ENCODE data around the gene PHF8.

PHF8 gene

DNA sequence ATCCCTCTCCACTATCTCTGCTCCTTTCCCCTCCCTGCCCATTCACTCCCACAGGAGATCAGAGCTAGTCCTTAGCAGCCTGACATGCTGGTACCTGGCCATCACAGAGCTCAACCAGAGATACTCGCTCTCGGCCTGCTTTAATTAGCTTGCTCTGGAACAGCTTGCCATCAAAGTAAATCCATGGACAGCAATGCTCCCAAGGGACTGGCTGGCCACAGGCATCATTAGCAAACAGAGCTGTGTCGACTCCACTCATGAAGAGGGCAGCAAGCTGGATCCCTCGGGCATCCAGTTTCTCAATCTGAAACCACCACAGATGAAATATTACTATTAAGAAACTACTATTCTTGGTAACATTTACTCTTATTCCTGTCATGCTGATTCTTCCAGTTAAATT, 43.4 kb upstream of the PHF8 start:
- Histone ChIP-seq H3K27ac (no peak overlapping the region), H3K4me1 (no peaks in the 10 kb centered on the region), H3K9me3 (no peaks in the 10 kb centered on the region), H3K36me3 (peaks cover 0 to 31% (median 0%) of the 10 kb centered on the region in 3 donors), H3K27me3 (no peaks in the 10 kb centered on the region), H3K4me3 (no peak overlapping the region)
- no peak for DNase-seq
- TF ChIP-seq, protein P1, sequence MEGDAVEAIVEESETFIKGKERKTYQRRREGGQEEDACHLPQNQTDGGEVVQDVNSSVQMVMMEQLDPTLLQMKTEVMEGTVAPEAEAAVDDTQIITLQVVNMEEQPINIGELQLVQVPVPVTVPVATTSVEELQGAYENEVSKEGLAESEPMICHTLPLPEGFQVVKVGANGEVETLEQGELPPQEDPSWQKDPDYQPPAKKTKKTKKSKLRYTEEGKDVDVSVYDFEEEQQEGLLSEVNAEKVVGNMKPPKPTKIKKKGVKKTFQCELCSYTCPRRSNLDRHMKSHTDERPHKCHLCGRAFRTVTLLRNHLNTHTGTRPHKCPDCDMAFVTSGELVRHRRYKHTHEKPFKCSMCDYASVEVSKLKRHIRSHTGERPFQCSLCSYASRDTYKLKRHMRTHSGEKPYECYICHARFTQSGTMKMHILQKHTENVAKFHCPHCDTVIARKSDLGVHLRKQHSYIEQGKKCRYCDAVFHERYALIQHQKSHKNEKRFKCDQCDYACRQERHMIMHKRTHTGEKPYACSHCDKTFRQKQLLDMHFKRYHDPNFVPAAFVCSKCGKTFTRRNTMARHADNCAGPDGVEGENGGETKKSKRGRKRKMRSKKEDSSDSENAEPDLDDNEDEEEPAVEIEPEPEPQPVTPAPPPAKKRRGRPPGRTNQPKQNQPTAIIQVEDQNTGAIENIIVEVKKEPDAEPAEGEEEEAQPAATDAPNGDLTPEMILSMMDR (IDR thresholded peaks at IDR 0.05) = no peak
- intact Hi-C loops (cut with DNase I; ENCODE audit: low total_unique reads) = no loop called here

DNA sequence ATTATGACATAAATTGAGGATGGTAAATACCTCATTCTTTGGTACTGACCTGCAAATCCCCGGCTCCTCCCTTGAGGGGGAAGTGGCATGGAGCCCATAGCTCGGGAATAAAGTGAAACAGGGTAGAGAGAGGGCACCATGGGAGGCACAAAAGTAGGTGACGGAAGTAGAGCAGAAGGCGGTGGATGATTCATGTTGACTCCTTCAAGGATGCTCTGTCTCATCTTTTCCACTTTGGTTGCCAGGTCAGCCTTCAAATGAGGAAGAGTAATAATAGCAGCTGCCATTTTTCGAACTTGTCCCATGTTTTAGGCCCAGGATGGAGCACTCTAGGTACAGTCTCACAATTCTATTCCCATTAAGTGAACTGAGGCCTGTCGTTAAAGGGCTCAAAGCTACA, 41.4 kb upstream of the PHF8 start:
- no peak for DNase-seq
- H3K4me3 ChIP-seq = no peak overlapping the region
- H3K4me1 ChIP-seq = no peaks in the 10 kb centered on the region
- no peak overlapping the region for H3K27ac ChIP-seq
- no peaks in the 10 kb centered on the region for H3K27me3 ChIP-seq
- no peaks in the 10 kb centered on the region for H3K9me3 ChIP-seq
- intact Hi-C loops (cut with DNase I; ENCODE audit: low total_unique reads) = no loop called here
- H3K36me3 ChIP-seq = peaks cover 0 to 33% (median 0%) of the 10 kb centered on the region in 3 donors
- TF ChIP-seq, protein P1 (IDR thresholded peaks at IDR 0.05) = no peak

DNA sequence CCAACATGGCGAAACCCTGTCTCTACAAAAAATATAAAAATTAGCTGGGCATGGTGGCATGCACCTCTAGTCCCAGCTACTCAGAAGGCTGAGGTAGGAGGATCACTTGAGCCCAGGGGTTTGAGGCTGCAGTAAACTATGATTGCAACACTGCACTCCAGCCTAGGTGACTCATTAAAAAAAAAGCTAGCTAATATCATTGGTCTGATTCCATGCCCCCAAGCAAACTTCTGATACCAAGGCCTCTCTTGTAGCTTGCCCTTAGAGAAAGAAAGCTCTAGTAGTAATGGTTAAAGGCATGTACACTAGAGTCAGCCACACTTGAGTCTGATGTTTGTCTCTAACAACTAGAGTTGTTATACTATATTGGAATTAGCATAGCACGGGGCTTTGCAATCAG, 32.6 kb upstream of the PHF8 start:
- H3K4me1 ChIP-seq = no peaks in the 10 kb centered on the region
- TF ChIP-seq, protein P1 (IDR thresholded peaks at IDR 0.05) = no peak
- no peaks in the 10 kb centered on the region for H3K27me3 ChIP-seq
- H3K27ac ChIP-seq = no peak overlapping the region
- intact Hi-C loops (cut with DNase I; ENCODE audit: low total_unique reads) = no loop called here
- H3K4me3 ChIP-seq = no peak overlapping the region
- no peak for DNase-seq
- H3K9me3 ChIP-seq = no peaks in the 10 kb centered on the region
- H3K36me3 ChIP-seq = peaks cover 0 to 31% (median 3%) of the 10 kb centered on the region in 3 donors

DNA sequence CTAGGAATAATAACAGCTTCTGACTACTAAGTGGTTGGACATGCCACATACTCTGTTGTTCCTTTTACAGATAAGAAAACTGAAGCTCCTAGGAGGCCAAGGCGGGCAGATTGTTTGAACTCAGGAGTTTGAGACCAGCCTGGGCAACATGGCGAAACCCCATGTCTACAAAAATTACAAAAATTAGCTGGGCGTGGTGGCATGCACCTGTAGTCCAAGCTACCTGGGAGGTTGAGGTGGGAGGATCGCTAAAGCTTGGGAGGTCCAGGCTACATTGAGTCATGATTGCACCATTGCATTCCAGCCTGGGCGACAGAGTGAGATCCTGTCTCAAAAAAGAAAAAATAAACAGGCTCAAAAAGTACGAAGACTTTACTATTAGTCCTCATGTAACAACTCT, 30.6 kb upstream of the PHF8 start:
- peaks cover 0 to 17% (median 3%) of the 10 kb centered on the region in 3 donors for H3K36me3 ChIP-seq
- no peak overlapping the region for H3K27ac ChIP-seq
- intact Hi-C loops (cut with DNase I; ENCODE audit: low total_unique reads) = no loop called here
- no peak for DNase-seq
- H3K4me1 ChIP-seq = no peaks in the 10 kb centered on the region
- TF ChIP-seq, protein P1 (IDR thresholded peaks at IDR 0.05) = no peak
- H3K9me3 ChIP-seq = no peaks in the 10 kb centered on the region
- H3K4me3 ChIP-seq = no peak overlapping the region
- H3K27me3 ChIP-seq = no peaks in the 10 kb centered on the region

DNA sequence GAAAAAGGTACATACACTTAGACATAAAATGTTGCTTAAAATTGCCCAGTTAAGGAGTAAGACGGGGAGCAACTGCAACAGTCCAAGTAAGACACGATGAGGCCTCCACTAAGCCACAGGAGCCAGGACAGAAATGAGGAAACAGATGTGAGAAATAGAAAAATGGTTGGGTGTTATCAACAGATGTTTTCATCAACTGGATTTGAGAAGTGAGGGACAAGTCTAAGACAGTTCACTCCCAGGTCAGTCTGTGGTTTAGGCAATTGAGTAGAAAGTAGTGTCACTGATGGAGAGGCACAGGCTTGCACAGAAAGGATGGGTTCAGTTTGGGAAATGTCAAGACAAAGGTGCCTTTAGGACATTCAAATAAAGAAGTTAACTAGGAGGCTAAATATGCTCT, 23.5 kb upstream of the PHF8 start:
- Histone ChIP-seq H3K9me3 (no peaks in the 10 kb centered on the region), H3K36me3 (peaks cover 0 to 5% (median 0%) of the 10 kb centered on the region in 3 donors), H3K27ac (no peak overlapping the region), H3K4me1 (no peaks in the 10 kb centered on the region), H3K27me3 (no peaks in the 10 kb centered on the region), H3K4me3 (no peak overlapping the region)
- TF ChIP-seq, protein P1 (IDR thresholded peaks at IDR 0.05) = no peak
- intact Hi-C loops (cut with DNase I; ENCODE audit: low total_unique reads) = no loop called here
- DNase-seq = no peak

DNA sequence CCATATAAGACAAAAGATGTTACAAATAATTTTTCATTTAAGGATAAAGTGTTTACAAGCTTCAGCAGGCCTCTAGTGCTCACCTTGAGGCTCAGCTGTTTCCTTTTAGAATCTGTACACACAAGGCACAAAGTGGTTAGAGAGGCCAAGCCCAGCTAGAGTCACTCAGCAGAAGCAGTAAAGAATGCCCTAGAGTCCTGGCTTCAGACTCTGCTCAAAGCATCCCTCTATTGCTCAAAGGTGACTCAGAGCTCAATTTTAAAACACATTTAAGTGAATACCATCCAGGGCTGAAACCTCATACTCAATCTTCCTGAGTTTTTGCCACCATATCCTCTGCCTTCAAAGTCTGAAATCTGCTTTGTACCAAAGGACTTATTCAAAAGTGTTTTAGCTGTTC, 22.6 kb upstream of the PHF8 start:
- Histone ChIP-seq H3K9me3 (no peaks in the 10 kb centered on the region), H3K36me3 (no peaks in the 10 kb centered on the region), H3K4me3 (no peak overlapping the region), H3K27ac (no peak overlapping the region), H3K4me1 (no peaks in the 10 kb centered on the region), H3K27me3 (no peaks in the 10 kb centered on the region)
- TF ChIP-seq, protein P1 (IDR thresholded peaks at IDR 0.05) = no peak
- no peak for DNase-seq
- intact Hi-C loops (cut with DNase I; ENCODE audit: low total_unique reads) = no loop called here

All from tibial artery (tissue), 4 donors.